GM12892 (cell line): ENCODE results near the gene PRSS21.

Experiments
- DNase-seq: peaks from one replicate; pipeline ENCODE4 v3.0.0; 2011; ENCODE audit not compliant: insufficient read length
- FAIRE-seq: peaks from 2 replicates; lab custom pipeline; 2011; peaks lifted over from hg19 to GRCh38; lab: Jason Lieb, UNC
- POLR2A ChIP-seq: IDR thresholded peaks from 2 replicates; pipeline ENCODE4 v1.6.1; 2011; ENCODE audit warnings: low read depth, low read length, control low read depth
- POLR2AphosphoS5 ChIP-seq: IDR thresholded peaks from 2 replicates; pipeline ENCODE4 v1.6.1; 2011; ENCODE audit warnings: low read depth, low read length, control low read depth
- TAF1 ChIP-seq: IDR thresholded peaks from 2 replicates; pipeline ENCODE4 v1.6.1; 2011; ENCODE audit warnings: low read depth, mild to moderate bottlenecking, control low read depth, low read length, borderline replicate concordance

The PRSS21 gene

GRCh38 chr16:2792940-2793339 is 24.1 kb upstream of the PRSS21 start:
- TF ChIP-seq POLR2AphosphoS5 (no peak), TAF1 (no peak), POLR2A (no peak)
- FAIRE-seq = no peak
- DNase-seq = no peak

GRCh38 chr16:2795395-2796143 is 21.5 kb upstream of the PRSS21 start:
- FAIRE-seq (no peak), DNase-seq (no peak)
- TF ChIP-seq POLR2AphosphoS5 (no peak), POLR2A (no peak), TAF1 (no peak)

- TF ChIP-seq TAF1 (no peak), POLR2A (no peak), POLR2AphosphoS5 (no peak)
- FAIRE-seq = no peak
Measured at GRCh38 chr16:2798723-2799204, 18.3 kb upstream of the PRSS21 start.

GRCh38 chr16:2799205-2799858 is 17.7 kb upstream of the PRSS21 start:
- DNase-seq = no peak
- FAIRE-seq = no peak

More at GRCh38 chr16:2798723-2799204, 18.3 kb upstream of the PRSS21 start:
- DNase-seq = no peak

GRCh38 chr16:2799859-2800226 is 17.2 kb upstream of the PRSS21 start:
- no peak for DNase-seq
- FAIRE-seq = no peak
- TF ChIP-seq POLR2AphosphoS5 (no peak), POLR2A (no peak), TAF1 (no peak)

More at GRCh38 chr16:2799205-2799858, 17.7 kb upstream of the PRSS21 start:
- no peak for TF ChIP-seq POLR2A
- TF ChIP-seq TAF1 = no peak
- no peak for TF ChIP-seq POLR2AphosphoS5

DNA sequence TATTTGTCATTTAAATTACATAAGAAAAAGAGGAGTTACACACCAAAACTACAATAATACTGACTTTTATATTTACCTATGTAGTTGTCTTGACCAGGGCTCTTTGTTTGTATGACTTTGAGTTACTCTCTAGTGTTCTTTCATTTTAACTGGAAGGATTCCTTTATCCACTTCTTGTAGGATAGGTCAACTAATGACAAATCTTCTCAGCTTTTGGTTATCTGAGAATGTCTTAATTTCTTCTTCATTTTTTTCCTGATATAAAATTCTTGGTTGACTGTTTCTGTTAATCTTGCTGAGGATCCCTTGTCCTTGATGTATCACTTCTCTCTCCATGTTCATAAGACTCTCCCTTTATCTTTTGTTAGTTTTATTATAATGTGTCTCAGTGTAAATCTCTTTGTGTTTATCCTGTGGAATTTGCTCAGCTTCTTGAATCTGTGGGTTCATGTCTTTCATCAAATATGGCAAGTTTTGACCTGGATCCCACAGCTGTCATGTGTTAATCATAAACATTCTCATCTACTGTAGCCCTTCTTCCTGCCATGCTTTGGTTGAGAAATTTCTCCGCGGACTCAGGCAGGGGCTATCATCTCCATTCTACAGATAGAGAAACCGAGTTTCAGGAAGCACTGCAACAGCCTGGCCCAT is 13.4 kb upstream of the PRSS21 start:
- DNase-seq (no peak), FAIRE-seq (no peak)
- TF ChIP-seq POLR2A = no peak
- TF ChIP-seq POLR2AphosphoS5 = no peak
- TF ChIP-seq TAF1 = no peak

GRCh38 chr16:2804728-2805127 is 12.3 kb upstream of the PRSS21 start:
- FAIRE-seq (no peak), DNase-seq (no peak)
- TF ChIP-seq TAF1 (no peak), POLR2A (no peak), POLR2AphosphoS5 (no peak)

DNA sequence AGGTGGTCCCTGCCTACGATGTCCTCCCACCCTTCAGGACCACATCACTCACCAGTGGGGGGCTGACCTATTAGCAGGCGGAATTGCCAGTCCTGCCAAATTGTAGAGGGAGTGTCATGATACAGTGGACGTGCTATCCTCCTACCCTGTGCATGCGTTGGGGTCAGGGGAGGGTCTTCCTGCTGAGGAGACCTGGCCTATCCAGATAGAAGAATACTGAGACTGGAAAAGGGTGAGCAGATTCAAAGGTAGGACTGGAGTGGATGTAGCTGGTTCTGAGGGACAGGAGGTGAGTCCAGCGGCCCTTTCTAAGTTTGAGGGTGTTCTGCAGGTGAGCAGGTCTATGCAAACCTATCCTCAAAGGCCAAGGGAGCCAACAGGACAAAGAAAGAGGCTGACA is 10.8 kb upstream of the PRSS21 start:
- no peak for FAIRE-seq
- TF ChIP-seq POLR2A (no peak), TAF1 (no peak), POLR2AphosphoS5 (no peak)

DNA sequence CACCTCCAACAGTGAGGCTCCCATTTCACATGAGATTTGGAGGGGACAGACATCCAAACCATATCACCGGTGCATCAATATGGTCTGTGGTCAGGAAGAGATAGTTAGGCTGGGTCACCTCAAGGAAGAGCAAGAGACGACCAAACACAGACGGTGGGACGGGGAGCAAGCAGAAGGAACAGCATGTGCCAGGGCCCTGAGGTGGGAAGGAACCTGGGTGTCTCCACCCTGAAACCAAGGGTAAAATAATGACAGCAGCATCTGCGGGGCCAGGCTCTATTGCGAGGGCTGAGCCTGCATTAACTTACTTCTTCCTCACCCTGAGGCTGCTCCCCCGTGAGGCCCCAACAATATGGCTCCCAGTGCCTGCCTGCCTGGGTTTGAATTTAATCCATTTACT is 8.9 kb upstream of the PRSS21 start:
- no peak for FAIRE-seq
- TF ChIP-seq POLR2A = no peak
- no peak for TF ChIP-seq POLR2AphosphoS5
- TF ChIP-seq TAF1 = no peak

More for the DNA sequence above, 10.8 kb upstream of the PRSS21 start:
- DNase-seq = no peak

DNA sequence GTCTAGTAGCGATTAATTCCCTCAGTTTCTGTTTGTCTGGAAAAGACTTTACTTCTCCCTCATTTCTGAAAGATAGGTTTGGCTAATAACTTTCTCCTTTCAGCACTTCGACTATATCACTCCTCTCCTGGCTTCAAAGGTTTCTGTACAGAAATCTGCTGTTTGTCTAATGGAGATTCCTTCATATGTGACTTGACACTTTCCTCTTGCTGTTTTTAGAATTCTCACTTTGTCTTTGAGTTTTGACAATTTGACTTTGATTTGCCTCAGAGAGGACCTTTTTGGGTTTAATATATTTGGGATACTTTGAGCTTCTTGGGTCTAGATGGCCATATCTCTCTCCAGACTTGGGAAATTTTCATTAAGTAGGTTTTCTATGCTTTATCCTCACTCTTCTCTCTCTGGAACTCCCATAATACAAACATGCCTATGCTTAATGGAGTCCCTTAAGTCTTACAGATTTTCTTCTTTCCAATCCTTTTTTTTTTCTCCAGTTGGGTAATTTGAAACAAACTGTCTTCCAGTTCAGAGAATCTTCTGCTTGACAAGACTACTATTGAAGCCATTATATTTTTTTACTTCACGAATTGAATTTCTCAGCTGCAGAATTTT is 7.8 kb upstream of the PRSS21 start:
- TF ChIP-seq POLR2AphosphoS5 (no peak), POLR2A (no peak), TAF1 (no peak)
- FAIRE-seq (no peak), DNase-seq (no peak)

More for the DNA sequence above, 8.9 kb upstream of the PRSS21 start:
- no peak for DNase-seq

- DNase-seq (no peak), FAIRE-seq (no peak)
- no peak for TF ChIP-seq TAF1
- TF ChIP-seq POLR2AphosphoS5 = no peak
- no peak for TF ChIP-seq POLR2A
Measured at GRCh38 chr16:2810651-2811050, 6.4 kb upstream of the PRSS21 start.

- no peak for FAIRE-seq
- DNase-seq = no peak
- TF ChIP-seq POLR2AphosphoS5 = no peak
Measured at GRCh38 chr16:2811703-2812471, 5.2 kb upstream of the PRSS21 start.
